HT1080 (cell line): Measurements from ENCODE around the gene EMP2. TPM values are rescaled to one million over a fixed set of nuclear protein-coding genes. Genes with fewer than 3 reads are reported as not detected.
A peak's percentile ranks its signal among the peaks of the same experiment; 100 is the strongest.

Experiments
- DNase-seq: peaks from one replicate; pipeline ENCODE4 v3.0.0-alpha.2; 2015; ENCODE audit warnings: low read depth
- small RNA-seq: library from RNA; depleted of rRNA; stranded (forward); fragments of <200 nt; gene quantifications from one replicate; pipeline ENCODE3, GENCODE V24; 2014
- total RNA-seq: library from RNA; depleted of rRNA; stranded (reverse); fragments of >200 nt; shearing (Covaris generic); gene quantifications from 2 replicates; pipeline ENCODE4 v1.2.3, GENCODE V29; 2014; rRNA removed

The EMP2 gene
- total RNA-seq, 1 experiment from 2014 or later = 12.3 TPM

GRCh38 chr16:10493276-10493675 lies 87.1 kb downstream of the EMP2 start:
- DNase-seq = no peak

DNA sequence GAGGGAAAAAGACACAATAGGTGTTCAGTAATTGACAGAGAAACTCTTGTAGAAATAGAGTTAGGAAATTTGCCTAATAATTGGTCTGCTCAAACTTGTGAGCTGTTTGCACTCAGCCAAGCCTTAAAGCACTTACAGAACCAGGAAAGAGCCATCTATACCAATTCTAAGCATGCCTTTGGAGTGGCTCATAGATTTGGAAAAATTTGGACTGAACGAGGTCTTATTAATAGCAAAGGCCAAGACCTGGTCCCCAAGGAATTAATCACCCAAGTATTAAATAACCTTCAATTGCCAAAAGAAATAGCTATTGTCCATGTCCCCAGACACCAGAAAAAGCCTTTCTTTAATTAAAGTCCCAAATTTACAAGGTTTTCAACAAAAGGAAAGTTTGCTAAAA lies 90.3 kb downstream of the EMP2 start:
- DNase-seq = no peak

DNA sequence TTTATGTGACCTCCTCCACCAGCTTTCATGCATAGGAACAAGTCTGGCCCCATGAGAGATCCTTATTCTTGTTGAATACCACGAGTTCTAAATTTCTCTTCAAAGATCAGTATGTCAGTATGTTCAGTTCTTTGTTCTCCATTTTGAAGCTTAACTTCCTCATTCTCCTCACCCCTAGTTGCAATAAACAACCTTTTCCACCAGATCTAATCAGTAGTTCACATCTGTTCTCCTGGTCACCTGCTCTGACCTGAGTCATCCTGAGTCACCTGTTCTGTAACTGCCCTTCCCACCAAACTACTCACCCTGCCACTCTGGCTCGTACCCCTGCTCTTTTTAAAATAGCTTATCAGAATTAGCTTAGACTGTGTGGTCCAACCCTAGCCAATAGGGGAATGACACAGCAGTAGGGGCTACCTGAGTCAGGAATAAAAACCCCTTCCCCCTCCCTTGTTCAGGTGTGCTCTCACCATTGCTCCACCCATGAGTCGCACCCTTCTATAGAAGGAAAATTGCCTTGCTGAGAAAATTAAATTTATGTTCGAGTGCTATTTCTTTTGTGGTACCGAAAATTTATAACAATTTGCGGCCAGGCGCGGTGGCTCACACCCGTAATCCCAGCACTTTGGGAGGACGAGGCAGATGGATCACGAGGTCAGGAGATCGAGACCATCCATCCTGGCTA lies 94.6 kb downstream of the EMP2 start:
- DNase-seq = peak; percentile 13

DNA sequence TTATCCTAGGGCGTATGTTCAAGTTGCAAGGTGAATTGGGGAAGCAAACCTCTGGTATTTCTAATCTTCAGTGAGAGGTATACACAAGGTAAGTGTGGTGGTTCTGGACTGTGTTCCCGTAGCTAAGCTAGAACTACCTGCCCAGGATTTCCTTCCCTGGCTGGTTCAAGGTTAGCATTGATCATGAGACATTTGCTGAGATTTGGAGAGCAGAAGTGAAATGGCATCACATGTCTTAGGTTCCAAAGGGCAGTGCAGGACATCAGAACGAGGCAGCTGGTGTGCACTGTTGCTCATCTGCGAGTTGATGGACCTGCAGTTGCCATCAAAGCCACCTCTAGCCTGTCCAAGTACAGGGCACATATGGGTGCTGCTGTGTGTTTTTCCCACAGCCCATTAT lies 95.2 kb downstream of the EMP2 start:
- no peak for DNase-seq

GRCh38 chr16:10480151-10480550 lies 100.2 kb downstream of the EMP2 start:
- no peak for DNase-seq

Small RNA genes lying within 50 kb of the gene (small RNA-seq; reads per million reads assigned to genes)
- gene RNU6-633P = not detected

Other genes starting within 250 kb of the EMP2 start
- 3.6 and 6.7 TPM in 2 replicates for gene ATF7IP2, start 194.5 kb downstream of the EMP2 start, total RNA-seq
- 0.11 TPM in 1 of 2 replicates, not detected in the other for gene TEKT5, start 114.3 kb upstream of the EMP2 start, total RNA-seq
- gene NUBP1, start 163.2 kb upstream of the EMP2 start, total RNA-seq = 52.8 and 61.4 TPM in 2 replicates
- gene TVP23A, start 238.2 kb upstream of the EMP2 start, total RNA-seq = not detected in 2 replicates